Measurements from ENCODE around the gene CHAF1A.
A peak's percentile ranks its signal among the peaks of the same experiment; 100 is the strongest.

Gene CHAF1A

GRCh38 chr19:4402171-4403004 lies at the start of gene CHAF1A:
Gene CHAF1A (plus strand): TSS chr19:4402640. CDS start chr19:4402763, 123 bp downstream.
- Histone ChIP-seq H3K36me3 (peaks cover 0 to 4% (median 0%) of the 10 kb centered on the region in 3 donors), H3K4me1 (peaks cover 6 to 47% (median 34%) of the 10 kb centered on the region in 4 donors), H3K27ac (peak within 1 kb of the TSS; percentile 88 to 90)

GRCh38 chr19:4352701-4353121 lies 49.7 kb upstream of the CHAF1A start:
- peak; percentile 51 to 89 for TF ChIP-seq CTCF (IDR thresholded peaks at IDR 0.05)
- peak in 1 of 2 donors; percentile 61 for DNase-seq
- intact Hi-C loops (cut with DNase I; ENCODE audit: low total_unique reads), result loop anchor here (2.0 kb wide), 1 partner anchor 84 kb away; no protein-coding TSS in a partner anchor
- Histone ChIP-seq H3K36me3 (peaks cover 0 to 61% (median 0%) of the 10 kb centered on the region in 3 donors), H3K4me3 (no peak overlapping the region), H3K27me3 (no peaks in the 10 kb centered on the region), H3K27ac (no peak overlapping the region), H3K9me3 (no peaks in the 10 kb centered on the region), H3K4me1 (no peaks in the 10 kb centered on the region)

More at GRCh38 chr19:4402171-4403004, at the start of gene CHAF1A:
- no peaks in the 10 kb centered on the region for H3K9me3 ChIP-seq
- no peak for TF ChIP-seq CTCF (IDR thresholded peaks at IDR 0.05)
- DNase-seq, result peak; percentile 100
- H3K4me3 ChIP-seq, result peak within 1 kb of the TSS; percentile 60 to 68
- H3K27me3 ChIP-seq, result no peaks in the 10 kb centered on the region
- intact Hi-C loops (cut with DNase I; ENCODE audit: low total_unique reads), result loop anchor here (5.0 to 10.0 kb wide), 2 partner anchors 60 to 138 kb away; partner anchors contain the start of gene MPND

GRCh38 chr19:4354282-4354681 lies 48.2 kb upstream of the CHAF1A start:
- no peaks in the 10 kb centered on the region for H3K4me1 ChIP-seq
- H3K9me3 ChIP-seq, result no peaks in the 10 kb centered on the region
- intact Hi-C loops (cut with DNase I; ENCODE audit: low total_unique reads), result no loop called here
- H3K27me3 ChIP-seq, result no peaks in the 10 kb centered on the region
- H3K36me3 ChIP-seq, result peaks cover 0 to 62% (median 4%) of the 10 kb centered on the region in 3 donors
- H3K27ac ChIP-seq, result no peak overlapping the region
- H3K4me3 ChIP-seq, result no peak overlapping the region
- no peak for DNase-seq
- no peak for TF ChIP-seq CTCF (IDR thresholded peaks at IDR 0.05)

GRCh38 chr19:4354897-4355296 lies 47.5 kb upstream of the CHAF1A start:
- DNase-seq, result no peak
- Histone ChIP-seq H3K9me3 (no peaks in the 10 kb centered on the region), H3K27ac (no peak overlapping the region), H3K36me3 (peaks cover 4 to 62% (median 11%) of the 10 kb centered on the region in 3 donors), H3K4me3 (no peak overlapping the region), H3K27me3 (no peaks in the 10 kb centered on the region), H3K4me1 (no peaks in the 10 kb centered on the region)
- no peak for TF ChIP-seq CTCF (IDR thresholded peaks at IDR 0.05)
- intact Hi-C loops (cut with DNase I; ENCODE audit: low total_unique reads), result no loop called here

- intact Hi-C loops (cut with DNase I; ENCODE audit: low total_unique reads), result no loop called here
Observed at GRCh38 chr19:4357095-4357797, 45.2 kb upstream of the CHAF1A start.

More at GRCh38 chr19:4357095-4357797, 45.2 kb upstream of the CHAF1A start:
- H3K36me3 ChIP-seq, result peaks cover 25 to 83% (median 34%) of the 10 kb centered on the region in 3 donors
- no peaks in the 10 kb centered on the region for H3K4me1 ChIP-seq
- no peak for TF ChIP-seq CTCF (IDR thresholded peaks at IDR 0.05)
- no peaks in the 10 kb centered on the region for H3K9me3 ChIP-seq
- H3K4me3 ChIP-seq, result no peak overlapping the region
- peak in 1 of 2 donors; percentile 62 for DNase-seq
- H3K27me3 ChIP-seq, result no peaks in the 10 kb centered on the region
- no peak overlapping the region for H3K27ac ChIP-seq
